Left cardiac atrium (tissue), 4 donors: Measurements from ENCODE around the gene ATP6AP1. TPM values are rescaled to one million over a fixed set of nuclear protein-coding genes. Genes with fewer than 3 reads are reported as not detected.

ENCODE experiments used
- ATAC-seq, 2 donors: fragments of 200-7000 bp; cut with Tn5 transposase; one replicate each; pipeline ENCODE4 v1.9.1; 2020; ENCODE audit warnings: mild to moderate bottlenecking in 2 of 2, moderate library complexity in 2 of 2
- DNase-seq: peaks from one replicate; pipeline ENCODE4 v3.0.0-alpha.2; 2020
- intact Hi-C, 2 donors: fragments of 100-400 bp; cut with DNase I; formaldehyde crosslinking; loops; one replicate each; pipeline versions ENCODE4 v1.14.1 to v1.15.1; 2022 to 2023
- microRNA-seq, 2 donors: library from miRNA; unstranded; fragments of <30 nt; microRNA quantifications; one replicate each; pipeline ENCODE4 v1.2.0, GENCODE V29; 2020
- total RNA-seq, 2 donors: library from RNA; stranded (reverse); fragmentation: NEBNext Ultra II Directional; extraction: Animal tissue kit (Norgen Biotek cat#: 25700); gene quantifications; one replicate each; pipeline ENCODE4 v1.2.1, GENCODE V29; 2021
- donor health status: DM: no; HTN: yes; CAD: no.
- donor health status: DM: no; HTN: yes; CAD: no; lungs with severe emphysema.
- donor health status: DM: yes; HTN: yes; CAD: no.
- donor health status: Dilated cardiomyopathy.

Gene ATP6AP1
- total RNA-seq, 2 donors from 2014 or later, result 70.8 to 86.0 TPM

DNA sequence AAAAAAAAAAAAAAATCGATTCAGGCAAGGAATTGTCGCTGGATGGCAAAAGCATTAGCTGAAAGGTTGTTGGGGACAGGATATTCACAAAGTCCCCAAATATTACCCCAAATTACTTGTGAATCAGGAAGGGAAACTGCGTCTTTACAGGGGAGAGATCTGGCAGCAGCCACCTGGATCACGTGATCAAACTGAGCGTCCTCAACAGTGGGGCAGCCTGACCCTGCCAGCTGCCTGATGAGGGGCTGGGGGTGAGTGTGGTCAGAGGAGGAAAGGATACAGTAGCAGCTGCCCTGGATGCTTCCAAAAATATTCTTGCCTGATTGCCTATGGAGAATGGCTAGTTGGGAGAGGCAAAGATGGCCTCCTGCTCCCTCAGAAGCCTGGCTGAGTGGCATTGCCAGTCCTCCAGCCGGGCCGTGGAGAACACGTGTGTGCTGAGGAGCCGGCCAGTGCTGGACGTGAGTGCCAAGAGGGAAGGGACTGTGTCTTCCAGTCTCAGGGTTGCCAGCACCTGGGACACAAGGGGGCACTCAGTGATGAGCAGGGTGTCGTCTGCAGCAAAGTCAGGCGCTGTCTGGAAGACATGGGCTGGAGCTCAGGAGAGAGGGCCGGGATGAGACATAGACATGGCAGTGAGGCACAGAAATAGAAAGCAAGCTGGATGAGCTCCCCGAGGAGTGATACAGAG lies 53.6 kb downstream of the ATP6AP1 start:
- DNase-seq, result no peak
- no peak for ATAC-seq

DNA sequence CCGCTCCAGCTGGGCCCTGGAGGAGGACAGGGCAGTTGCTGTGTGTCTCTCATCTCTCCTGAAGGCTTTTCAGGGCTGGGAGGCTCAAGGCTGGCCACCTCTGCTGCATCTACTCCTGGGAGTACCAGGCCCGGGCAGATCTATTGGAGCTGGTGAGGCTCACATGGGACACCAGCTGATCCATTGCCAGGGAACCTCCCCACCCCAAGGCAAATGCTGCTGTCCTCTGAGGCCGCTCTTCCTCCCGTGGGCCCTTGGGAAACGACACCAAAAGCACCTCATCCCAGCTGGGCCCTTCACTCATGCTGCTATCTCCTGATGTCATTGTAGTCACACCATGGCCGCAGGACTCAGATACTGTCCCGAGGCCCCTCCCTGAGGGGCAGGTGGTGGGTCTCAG lies 54.3 kb downstream of the ATP6AP1 start:
- no peak for DNase-seq
- ATAC-seq, result no peak
- intact Hi-C loops, result no loop called here

More for the DNA sequence above, 53.6 kb downstream of the ATP6AP1 start:
- intact Hi-C loops, result no loop called here

DNA sequence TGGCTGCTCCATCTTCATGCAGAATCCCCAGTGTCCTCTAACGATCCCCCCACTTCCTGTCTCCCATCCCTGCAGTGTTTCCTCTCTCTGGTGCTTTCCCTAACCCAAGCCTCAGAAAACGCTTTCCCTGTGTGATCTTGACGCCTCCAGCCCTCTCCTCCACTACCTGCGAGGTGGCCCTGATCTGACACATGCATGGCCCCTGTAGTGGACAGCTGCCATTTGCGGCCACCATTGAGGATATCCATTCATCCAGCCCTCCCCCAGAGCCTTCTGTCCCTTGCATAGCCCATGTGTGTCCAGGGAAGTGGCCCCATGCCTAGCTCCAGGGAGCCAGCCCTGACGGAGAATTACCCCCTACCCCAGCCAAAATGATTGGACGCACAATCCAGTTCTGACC lies 54.8 kb downstream of the ATP6AP1 start:
- intact Hi-C loops, result no loop called here

DNA sequence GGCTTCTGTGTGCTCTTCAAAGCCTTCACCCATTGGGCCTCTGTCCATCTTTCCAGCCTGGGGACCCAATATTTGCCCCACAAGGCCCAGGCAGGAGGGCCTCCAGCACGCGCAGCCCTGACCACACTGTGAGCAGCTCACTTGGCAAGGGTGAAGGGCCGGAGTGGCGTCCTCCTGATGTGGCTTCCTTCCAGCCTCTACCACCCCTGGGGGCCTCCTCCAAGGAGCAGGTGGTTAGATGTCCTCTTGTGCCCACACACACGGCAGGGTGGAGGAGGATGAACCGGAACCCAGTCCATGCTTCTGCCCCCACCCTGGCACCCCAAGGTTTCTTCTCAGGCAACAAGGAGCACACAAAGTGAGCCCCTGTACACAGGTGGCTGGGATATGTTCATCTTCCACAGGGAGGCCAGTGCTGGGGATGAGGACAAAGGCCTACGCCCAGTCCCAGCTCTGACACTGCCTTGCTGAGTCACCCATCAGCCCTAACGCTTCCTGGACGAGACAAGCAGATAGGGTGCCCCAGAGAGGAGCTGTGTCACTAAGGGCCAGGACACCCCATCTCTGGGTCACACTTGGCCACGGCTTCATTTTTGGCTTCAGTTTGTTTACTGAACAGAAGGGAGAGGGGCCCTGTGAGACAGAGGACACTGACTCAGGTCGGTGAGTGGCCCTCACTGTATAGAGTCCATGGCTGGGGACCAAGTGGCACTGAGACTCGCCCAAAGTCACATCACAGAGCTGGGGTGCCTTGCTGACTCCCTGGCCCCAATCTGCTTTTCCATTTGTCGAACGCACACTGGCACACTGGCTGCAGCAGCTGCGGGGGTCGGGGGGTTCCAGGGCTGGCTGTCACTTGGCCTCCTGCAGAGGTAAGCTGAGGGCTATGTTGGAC lies 56.0 kb downstream of the ATP6AP1 start:
- DNase-seq, result no peak
- intact Hi-C loops, result no loop called here
- peak in 1 of 2 donors; percentile 10 for ATAC-seq

More for the DNA sequence above, 54.8 kb downstream of the ATP6AP1 start:
- DNase-seq (no peak), ATAC-seq (no peak)

DNA sequence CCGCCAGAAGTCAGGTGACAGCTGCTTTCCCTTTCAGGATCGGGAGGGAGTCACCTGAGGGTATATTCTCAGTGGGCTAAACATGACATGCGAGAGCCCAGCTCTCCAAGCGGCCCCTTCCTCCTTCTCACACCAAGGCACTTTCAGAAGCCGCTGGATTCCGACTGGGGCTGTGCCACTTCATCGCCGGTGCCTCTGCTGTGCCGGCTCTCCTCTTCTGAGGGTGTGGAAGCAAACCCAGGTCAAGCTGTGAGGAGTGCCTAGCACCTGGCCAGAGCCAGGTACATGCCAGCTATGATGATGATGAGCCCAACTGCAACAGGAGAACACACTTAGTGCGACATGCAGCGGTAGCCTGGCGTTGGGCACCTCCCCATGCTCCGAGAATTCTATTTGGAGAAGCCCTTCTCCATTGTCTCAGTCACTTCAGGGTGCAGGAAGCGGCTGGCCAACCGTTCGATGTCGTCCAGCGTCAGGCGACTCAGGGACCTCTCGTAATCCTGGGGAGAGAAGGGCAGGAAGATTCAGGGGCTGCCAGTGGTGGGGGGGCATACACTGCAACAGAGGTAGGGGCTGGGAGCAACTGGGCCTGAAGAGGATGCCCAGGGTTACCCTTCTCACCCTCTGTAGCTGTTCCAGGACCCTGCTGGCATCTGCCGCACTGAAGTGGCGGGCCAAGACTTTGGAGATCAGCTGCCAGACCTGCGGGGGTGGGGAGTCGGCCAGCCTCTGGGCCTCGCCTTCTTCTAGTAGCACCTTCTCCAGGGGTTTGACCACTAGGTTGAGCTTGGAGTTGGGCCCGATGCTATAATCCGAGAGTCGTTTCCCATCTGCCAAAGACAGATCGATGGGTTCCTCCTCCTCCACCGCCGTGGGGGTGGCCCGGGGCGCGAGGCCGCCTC lies 56.9 kb downstream of the ATP6AP1 start:
- intact Hi-C loops, result no loop called here
- DNase-seq (no peak), ATAC-seq (no peak)

DNA sequence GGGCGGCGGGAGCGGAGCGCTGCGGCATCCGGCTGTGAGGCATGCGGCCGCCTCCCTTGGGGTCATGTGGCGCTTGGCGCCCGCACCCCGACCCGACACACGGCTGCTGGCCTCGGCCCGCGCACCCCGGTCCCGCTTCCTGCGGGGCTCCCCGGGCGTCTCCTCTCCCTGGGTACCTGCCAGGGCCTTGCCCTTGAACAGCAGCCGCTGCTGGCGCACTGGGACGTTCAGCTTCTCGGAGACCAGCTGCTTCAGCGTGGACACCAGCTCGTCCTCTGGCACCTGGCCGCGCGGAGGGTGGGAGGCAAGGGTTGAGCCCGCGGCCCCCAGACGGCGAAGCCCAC lies 57.5 kb downstream of the ATP6AP1 start:
- intact Hi-C loops, result no loop called here
- DNase-seq, result peak; percentile 48
- ATAC-seq, result no peak

Small RNA genes lying within 50 kb of the gene (microRNA-seq; reads per million reads assigned to microRNA genes)
- gene MIR6858, result 0 to 1.1 reads per million in 2 donors

Other genes starting within 250 kb of the ATP6AP1 start
- not detected for gene OPN1MW, start 246.1 kb upstream of the ATP6AP1 start, total RNA-seq
- gene OPN1MW2, start 208.9 kb upstream of the ATP6AP1 start, total RNA-seq, result not detected
- gene OPN1MW3, start 171.1 kb upstream of the ATP6AP1 start, total RNA-seq, result not detected
- gene TEX28, start 133.6 kb upstream of the ATP6AP1 start, total RNA-seq, result not detected
- 1 to 10 TPM; 4.1 to 7.0 TPM for gene TKTL1, start 132.9 kb upstream of the ATP6AP1 start, total RNA-seq
- gene FLNA, start 54.0 kb upstream of the ATP6AP1 start, total RNA-seq, result 100 to 1,000 TPM; 406 to 476 TPM
- gene EMD, start 49.4 kb upstream of the ATP6AP1 start, total RNA-seq, result 10 to 100 TPM; 54.5 to 70.9 TPM
- 1,000 to 10,000 TPM; 2,090 to 2,230 TPM for gene RPL10, start 30.3 kb upstream of the ATP6AP1 start, total RNA-seq
- gene DNASE1L1, start 19.4 kb upstream of the ATP6AP1 start, total RNA-seq, result 10 to 100 TPM; 41.9 to 42.8 TPM
- gene TAFAZZIN, start 17.1 kb upstream of the ATP6AP1 start, total RNA-seq, result 10 to 100 TPM; 36.6 to 41.2 TPM
- gene GDI1, start 8.5 kb downstream of the ATP6AP1 start, total RNA-seq, result 10 to 100 TPM; 76.8 to 98.5 TPM
- gene FAM50A, start 15.5 kb downstream of the ATP6AP1 start, total RNA-seq, result 10 to 100 TPM; 48.7 to 58.9 TPM
- 10 to 100 TPM; 24.0 to 28.1 TPM for gene PLXNA3, start 29.6 kb downstream of the ATP6AP1 start, total RNA-seq
- 10 to 100 TPM; 17.7 TPM for gene LAGE3, start 50.6 kb downstream of the ATP6AP1 start, total RNA-seq
- gene UBL4A, start 57.9 kb downstream of the ATP6AP1 start, total RNA-seq, result 10 to 100 TPM; 44.4 to 48.4 TPM
- gene SLC10A3, start 62.0 kb downstream of the ATP6AP1 start, total RNA-seq, result 10 to 100 TPM; 15.1 to 18.4 TPM
- gene FAM3A, start 87.6 kb downstream of the ATP6AP1 start, total RNA-seq, result 10 to 100 TPM; 44.4 to 51.0 TPM
- 10 to 100 TPM; 30.4 to 36.0 TPM for gene G6PD, start 118.2 kb downstream of the ATP6AP1 start, total RNA-seq
- 10 to 100 TPM; 17.1 to 21.1 TPM for gene IKBKG, start 118.9 kb downstream of the ATP6AP1 start, total RNA-seq
- gene CTAG1A, start 156.5 kb downstream of the ATP6AP1 start, total RNA-seq, result not detected
- not detected for gene CTAG1B, start 190.6 kb downstream of the ATP6AP1 start, total RNA-seq
- not detected for gene CTAG2, start 224.9 kb downstream of the ATP6AP1 start, total RNA-seq